ENCODE results near the gene TEX2.
"Not testable (repeated sequence)": the region's sequence is repeated elsewhere in the genome, so short reads cannot be mapped to it uniquely, and the experiment has no call there.

TEX2 gene

DNA sequence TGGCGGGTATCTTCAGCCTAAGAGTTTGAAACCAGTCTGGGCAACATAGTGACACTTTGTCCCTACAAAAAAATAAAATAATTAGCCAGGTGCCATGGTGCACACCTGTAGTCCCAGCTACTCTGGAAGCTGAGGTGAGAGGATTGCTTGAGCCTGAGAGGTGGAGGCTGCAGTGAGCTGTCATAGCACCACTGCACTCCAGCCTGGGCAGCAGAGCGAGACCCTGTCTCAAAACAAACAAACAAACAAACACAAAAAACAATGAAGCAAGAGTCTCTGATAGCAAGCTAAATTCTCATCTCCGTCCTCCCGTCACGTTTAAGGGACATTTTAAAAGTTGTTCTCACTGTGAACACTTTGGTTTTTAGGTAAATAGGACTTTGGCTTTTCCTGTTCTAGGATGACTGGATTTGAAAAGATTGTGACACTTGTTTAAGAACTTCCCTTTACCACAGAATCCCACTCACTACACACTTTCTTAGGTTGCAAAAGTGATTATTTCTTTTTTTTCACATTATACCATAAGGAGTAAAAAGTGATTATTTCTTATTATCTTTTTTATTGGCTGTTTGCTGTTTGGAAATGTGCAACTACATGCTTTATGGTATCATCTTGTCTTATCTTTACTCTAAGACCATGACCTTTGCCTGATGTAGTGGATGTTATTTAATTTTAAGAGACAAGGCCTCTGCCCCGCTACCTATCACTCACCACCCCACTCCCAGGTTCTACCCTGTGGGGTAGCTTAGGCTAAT, 128.7 kb downstream of the TEX2 start:
- no peak for DNase-seq

GRCh38 chr17:64133546-64134215, 129.4 kb downstream of the TEX2 start:
- DNase-seq: no peak

DNA sequence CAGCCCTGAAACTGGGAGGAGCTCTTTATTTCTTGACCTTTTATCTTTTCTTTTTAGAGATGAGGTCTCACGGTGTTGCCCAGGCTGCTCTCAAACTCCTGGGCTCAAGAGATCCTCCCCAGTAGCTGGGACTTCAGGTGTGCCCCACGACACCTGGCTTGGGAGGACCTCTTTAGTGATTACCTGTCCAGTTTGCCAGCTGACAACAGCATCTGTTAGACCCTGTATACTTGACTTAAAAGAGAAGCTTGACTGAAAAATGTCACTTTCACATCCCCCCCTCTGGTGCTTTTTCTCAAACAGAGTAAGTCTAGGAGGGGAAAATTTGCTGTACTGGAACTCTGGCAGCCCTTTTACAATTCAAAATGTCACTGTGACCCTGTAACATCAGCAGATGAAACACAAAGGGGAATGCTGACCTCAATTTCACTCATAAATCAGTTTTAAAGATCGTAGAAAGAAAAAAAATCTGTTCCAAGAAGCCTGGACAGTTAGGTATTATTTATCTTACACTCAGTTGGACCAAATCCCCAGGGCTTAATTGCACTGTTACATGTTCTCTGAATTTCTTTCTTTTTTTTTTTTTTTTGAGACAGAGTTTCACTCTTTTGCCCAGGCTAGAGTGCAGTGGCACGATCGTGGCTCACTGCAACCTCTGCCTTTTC, 131.3 kb downstream of the TEX2 start:
- DNase-seq: no peak

GRCh38 chr17:64130559-64131001, 132.5 kb downstream of the TEX2 start:
- peak; percentile 38 for DNase-seq

GRCh38 chr17:64129765-64130558, 133.1 kb downstream of the TEX2 start, which contains the start of gene ERN1:
TSS of gene ERN1 (minus strand) at chr17:64130144. CDS start at chr17:64130029, 115 bp downstream.
- DNase-seq: peak; percentile 91

GRCh38 chr17:64129515-64129764, 133.6 kb downstream of the TEX2 start:
- DNase-seq: no peak

DNA sequence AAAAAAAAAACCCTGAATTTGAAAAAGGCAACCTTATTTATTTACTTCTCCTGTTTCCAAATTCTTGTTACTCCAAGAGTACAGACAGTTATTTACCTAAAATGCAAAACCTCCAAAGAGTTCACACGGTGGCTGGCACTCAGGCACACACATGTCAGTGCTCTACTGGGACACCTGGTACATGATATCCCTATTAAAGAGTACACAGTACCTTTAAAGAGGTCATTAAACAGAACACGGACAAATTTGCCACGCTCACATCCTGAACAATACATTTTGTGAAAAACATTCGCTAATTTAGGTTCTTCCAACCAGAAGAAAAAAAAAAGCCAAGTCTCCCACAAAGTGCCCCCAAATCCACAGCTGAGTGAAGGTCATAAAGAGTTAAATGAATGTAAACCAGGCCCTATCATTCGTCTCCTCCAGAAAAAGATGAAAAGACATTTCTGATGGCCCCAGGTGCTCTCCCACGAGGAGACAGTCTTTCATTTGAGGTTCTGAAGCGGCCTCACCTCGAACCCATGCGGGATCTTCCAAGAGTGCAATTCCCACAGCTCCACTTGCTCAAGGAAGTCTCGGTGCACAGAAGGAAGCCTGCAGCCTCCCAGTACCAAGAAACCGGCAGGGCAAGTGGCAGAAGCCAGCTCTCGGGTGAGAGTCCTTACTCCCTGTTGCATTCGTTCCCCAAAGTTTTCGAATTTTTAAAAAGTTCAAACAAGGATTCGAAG, 134.1 kb downstream of the TEX2 start:
- DNase-seq: no peak

DNA sequence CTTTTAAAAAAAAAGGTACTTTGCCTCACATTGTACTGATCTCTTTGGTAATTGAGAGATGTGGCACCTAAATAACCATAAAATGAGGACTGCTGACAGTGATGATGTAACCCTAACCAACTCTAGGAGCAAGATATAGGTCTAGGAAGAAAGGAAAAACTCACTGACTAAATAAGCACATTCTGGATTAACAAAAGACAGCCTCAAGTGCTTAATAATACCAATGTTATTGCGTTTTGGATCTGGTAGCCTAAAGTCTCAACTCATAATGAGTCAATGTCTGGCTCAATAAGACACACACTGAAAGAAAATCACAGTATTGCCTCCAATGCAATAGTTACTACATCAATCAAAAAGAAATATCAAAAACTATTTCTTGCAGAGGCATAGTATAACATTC, 136.1 kb downstream of the TEX2 start:
- DNase-seq: no peak

DNA sequence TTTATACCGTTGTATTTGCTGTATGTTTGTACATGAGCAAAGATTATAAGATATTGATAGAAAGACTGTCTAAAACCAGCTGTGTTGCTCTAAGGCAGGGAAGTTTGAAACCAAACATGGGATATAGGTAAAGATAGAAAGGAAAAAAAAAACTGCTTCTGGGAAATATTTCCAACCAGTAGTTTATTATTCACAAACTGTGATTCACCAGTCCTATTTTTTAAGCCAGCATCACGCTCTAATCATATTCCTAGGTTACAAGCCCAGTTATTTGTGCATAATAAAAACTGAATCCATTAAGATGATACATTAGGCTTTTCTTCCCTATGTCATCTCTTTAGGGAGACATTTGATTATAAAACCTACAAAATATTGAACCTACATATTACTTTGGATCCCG, 137.1 kb downstream of the TEX2 start:
- DNase-seq: no peak

DNA sequence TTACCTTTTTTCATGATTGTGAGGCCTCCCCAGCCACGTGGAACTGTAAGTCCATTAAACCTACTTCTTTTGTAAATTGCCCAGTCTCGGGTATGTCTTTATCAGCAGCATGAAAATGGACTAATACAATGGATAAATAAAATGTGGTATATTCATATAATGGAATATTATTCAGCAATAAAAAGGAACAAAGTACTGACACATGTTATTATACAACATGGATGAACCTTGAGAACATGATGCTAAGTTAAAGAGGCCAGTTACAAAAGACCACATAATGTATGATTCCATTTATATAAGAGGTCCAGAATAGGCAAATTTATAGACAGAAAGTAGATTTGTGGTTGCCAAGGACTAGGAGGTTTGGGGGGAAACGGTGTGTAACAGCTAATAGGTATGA, 138.5 kb downstream of the TEX2 start:
- no peak for DNase-seq

DNA sequence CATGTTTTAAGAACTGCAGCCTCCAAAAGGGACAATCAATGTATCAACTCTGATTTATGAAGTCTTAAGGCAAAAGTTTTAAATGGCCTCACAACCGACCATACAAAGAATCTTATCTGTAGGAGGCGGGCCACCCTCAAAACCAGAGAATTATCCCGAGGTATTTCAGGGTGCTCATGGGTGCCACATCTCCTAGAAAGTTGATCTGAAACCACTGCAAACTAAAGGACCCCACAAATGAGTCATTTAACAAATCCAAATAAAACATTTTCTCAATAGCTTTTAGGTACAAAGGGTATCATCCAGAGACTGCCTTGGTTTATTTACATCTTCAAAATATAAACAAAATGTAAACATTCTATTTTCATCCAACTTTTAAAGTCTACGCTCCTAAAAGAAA, 139.9 kb downstream of the TEX2 start:
- no peak for DNase-seq

GRCh38 chr17:64120972-64121786, 141.9 kb downstream of the TEX2 start:
- not testable (repeated sequence) for DNase-seq

- DNase-seq: no peak
These were observed 142.8 kb downstream of the TEX2 start for GRCh38 chr17:64120159-64120810.

- no peak for DNase-seq
These were observed 144.8 kb downstream of the TEX2 start for GRCh38 chr17:64117981-64118979.

DNA sequence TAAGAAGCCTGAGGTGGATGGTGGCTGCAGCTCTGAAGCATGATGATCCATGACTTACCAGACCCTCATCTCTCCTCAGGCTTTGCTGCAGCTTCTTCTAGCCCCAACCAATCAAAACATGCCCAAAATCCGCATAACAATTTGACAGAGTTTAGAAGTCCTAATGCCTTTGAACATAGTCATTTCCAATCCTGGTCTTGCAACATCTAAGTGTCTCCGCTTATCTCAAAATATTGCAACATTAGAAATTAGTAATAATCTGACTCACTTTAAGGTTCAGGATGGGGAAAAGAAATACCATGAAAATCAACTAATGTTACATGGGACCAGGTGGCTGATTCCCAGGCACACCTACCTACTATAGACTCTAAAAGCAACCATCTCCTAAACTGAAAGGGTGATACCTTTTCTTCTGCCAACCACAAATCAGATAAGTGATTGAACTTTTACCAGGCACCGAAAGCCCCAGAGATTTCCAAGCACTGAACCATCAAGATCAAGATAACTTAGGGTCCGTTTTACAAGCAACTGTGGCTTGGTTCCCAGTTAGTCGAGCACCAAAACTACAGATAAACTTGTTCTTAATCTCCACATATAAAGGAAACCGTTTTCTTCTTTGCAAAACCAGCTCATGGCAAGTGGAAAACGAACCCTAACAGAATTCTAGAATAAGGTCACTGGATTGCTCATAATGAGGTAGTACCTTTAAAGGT, 147.1 kb downstream of the TEX2 start:
- DNase-seq: no peak

DNA sequence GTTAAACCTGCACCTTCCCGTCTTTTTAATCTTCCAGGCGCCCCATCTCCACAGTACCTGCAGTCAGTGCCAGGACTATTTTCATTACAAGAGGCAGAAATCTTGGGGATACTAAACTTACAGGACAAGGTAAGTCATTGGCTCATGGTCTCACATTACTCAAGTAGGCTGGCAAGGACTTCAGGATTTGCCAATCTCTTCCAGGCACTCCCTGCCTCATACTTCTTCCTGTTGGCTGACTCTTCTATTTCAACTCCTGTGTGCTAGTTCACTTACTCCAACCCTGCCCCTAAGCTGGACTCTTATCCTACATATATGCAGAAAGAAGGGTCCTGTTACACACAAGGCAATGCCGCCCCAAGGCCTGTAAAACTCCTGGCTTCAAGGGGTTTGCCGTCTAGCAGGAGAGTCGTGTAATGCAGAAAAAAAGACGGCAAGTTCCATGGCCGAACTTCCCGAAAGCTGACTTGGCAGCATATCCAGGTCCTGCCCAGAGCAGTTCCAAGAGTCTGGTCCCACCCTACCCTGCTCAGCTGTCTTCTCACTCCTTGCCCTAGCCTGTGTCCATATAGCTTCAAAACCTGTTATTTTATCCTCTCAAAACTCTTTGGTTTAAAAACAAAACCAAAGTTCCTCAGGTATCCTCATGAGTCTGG, 147.9 kb downstream of the TEX2 start:
- no peak for DNase-seq

- no peak for DNase-seq
These were observed 150.1 kb downstream of the TEX2 start for GRCh38 chr17:64113006-64113405.

DNA sequence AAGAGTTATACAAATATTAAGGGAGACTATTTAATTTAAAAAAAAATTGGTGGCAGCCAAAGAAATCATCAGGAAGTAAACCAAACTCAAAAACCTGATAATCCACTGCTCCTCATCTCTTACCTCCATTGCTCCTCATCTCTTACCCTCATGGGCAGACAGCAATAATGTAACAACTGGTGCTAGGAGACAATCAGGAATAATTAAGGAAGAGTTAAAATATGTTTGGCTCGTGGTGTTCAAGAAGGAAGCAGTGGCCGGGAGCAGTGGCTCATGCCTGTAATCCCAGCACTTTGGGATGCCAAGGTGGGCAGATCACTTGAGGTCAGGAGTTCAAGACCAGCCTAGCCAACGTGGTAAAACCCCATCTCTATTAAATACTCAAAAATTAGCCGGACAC, 151.2 kb downstream of the TEX2 start:
- no peak for DNase-seq

Measured in activated CD8-positive, alpha-beta memory T cell treated with anti-CD3 and anti-CD28 coated beads, Interleukin-2, amount 50 U/mL, for 4 hours (primary cell).